PC-9 (cell line): Measurements from ENCODE around the gene NDUFS2. TPM values are rescaled to one million over a fixed set of nuclear protein-coding genes. Genes with fewer than 3 reads are reported as not detected.

Experiments used
- BruUV-seq: library from RNA; stranded (reverse); fragments of 400-500 nt; replicated peaks from 2 replicates; lab custom pipeline; 2021; lab: Mats Ljungman, UMichigan
- CTCF ChIA-PET: fragments of 300-600 bp; sonication (Branson Sonifier 250); formaldehyde crosslinking; loops from one replicate; lab custom pipeline; 2022; ENCODE audit warnings: antibody characterized with exemption; lab: Charles Lee
- POLR2A ChIA-PET: fragments of 300-600 bp; sonication (Branson Sonifier 250); formaldehyde crosslinking; loops from one replicate; lab custom pipeline; 2022; ENCODE audit warnings: antibody characterized with exemption; ENCODE audit not compliant: unreplicated experiment; lab: Charles Lee
- DNase-seq, 2 experiments: peaks; one replicate each; pipeline versions ENCODE4 v3.0.0 to v3.0.0-alpha.2; 2015 to 2022; ENCODE audit warnings: mixed read lengths in 1 of 2
- H2AFZ ChIP-seq: fragments of 200-600 bp; sonication (generic); 2 replicates; pipeline ENCODE4 v1.8.1; 2017; ENCODE audit warnings: antibody characterized with exemption
- H3F3A ChIP-seq: fragments of 200-600 bp; sonication (generic); 2 replicates; pipeline ENCODE4 v1.8.1; 2017; ENCODE audit warnings: antibody characterized with exemption, mild to moderate bottlenecking, low read depth; ENCODE audit not compliant: insufficient read depth
- H3K27ac ChIP-seq: fragments of 200-600 bp; sonication (generic); 2 replicates; pipeline ENCODE4 v1.6.1; 2016; ENCODE audit warnings: mixed run types
- H3K27me3 ChIP-seq: fragments of 200-600 bp; sonication (generic); 2 replicates; pipeline ENCODE4 v1.6.1; 2016; ENCODE audit warnings: low read depth, mixed run types; ENCODE audit not compliant: insufficient read depth
- H3K36me3 ChIP-seq: fragments of 200-600 bp; sonication (generic); 2 replicates; pipeline ENCODE4 v1.6.1; 2016; ENCODE audit warnings: low read depth, mixed run types
- H3K4me1 ChIP-seq: fragments of 200-600 bp; sonication (generic); replicated peaks from 2 replicates; pipeline ENCODE4 v1.6.1; 2016; ENCODE audit warnings: mixed run types; ENCODE audit not compliant: insufficient read depth
- H3K4me2 ChIP-seq: fragments of 200-600 bp; sonication (generic); 2 replicates; pipeline ENCODE4 v1.6.1; 2017; ENCODE audit warnings: mixed run types
- H3K4me3 ChIP-seq: fragments of 200-600 bp; sonication (generic); 2 replicates; pipeline ENCODE4 v1.6.1; 2016; ENCODE audit warnings: mixed run types
- H3K79me2 ChIP-seq: fragments of 200-600 bp; sonication (generic); 2 replicates; pipeline ENCODE4 v1.6.1; 2017; ENCODE audit warnings: low read depth, mixed run types
- H3K9me2 ChIP-seq: fragments of 200-600 bp; sonication (generic); 2 replicates; pipeline ENCODE4 v1.8.1; 2017; ENCODE audit warnings: mild to moderate bottlenecking; ENCODE audit not compliant: insufficient read depth
- H3K9me3 ChIP-seq: fragments of 200-600 bp; sonication (generic); 2 replicates; pipeline ENCODE4 v1.8.1; 2016; ENCODE audit warnings: low read depth; ENCODE audit not compliant: insufficient read depth
- H4K20me1 ChIP-seq: fragments of 200-600 bp; sonication (generic); 2 replicates; pipeline ENCODE4 v1.8.1; 2017; ENCODE audit not compliant: insufficient read depth
- CTCF ChIP-seq: fragments of 200-600 bp; sonication (generic); conservative IDR thresholded peaks from 2 replicates; pipeline ENCODE4 v1.6.1; 2017; ENCODE audit warnings: mixed run types, antibody characterized with exemption, mild to moderate bottlenecking, moderate library complexity
- EZH2 ChIP-seq: fragments of 200-600 bp; sonication (generic); IDR thresholded peaks from 2 replicates; pipeline ENCODE4 v1.8.0; 2017; ENCODE audit warnings: antibody characterized with exemption, low read depth
- intact Hi-C: fragments of 100-400 bp; cut with micrococcal nuclease; formaldehyde crosslinking; loops from one replicate; pipeline ENCODE4 v1.10.0; 2022; ENCODE audit not compliant: unreplicated experiment
- total RNA-seq: library from RNA; stranded (reverse); gene quantifications from 2 replicates; pipeline ENCODE4 v1.2.3, GENCODE V29; 2021

Gene NDUFS2
- total RNA-seq, 1 experiment from 2014 or later = 99.5 TPM

DNA sequence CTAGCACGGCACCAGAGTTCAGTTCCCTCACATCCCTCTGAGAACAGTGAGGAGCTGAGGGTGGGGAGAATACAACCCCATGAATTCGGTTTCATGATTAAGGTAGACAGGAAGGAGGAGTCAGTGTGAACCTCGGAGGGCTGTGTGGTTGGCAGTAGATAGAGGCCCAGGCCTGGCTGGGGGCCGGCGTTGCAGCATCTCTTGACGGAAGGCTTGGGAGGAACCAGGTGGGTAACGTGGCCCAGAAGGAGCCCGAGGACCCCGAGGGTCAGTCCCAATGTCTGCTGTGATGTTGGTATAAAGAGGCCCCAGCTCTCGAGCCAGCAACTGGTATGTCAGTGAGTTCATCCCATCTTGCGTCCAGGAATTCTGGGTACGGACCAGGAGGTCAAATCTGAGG lies 30.5 kb upstream of the NDUFS2 start:
- Histone ChIP-seq H3K79me2 (peaks cover 10% of the 10 kb centered on the region), H3K9me2 (no peaks in the 10 kb centered on the region), H3K4me3 (no peak overlapping the region), H3K4me2 (no peak overlapping the region), H3K9me3 (no peaks in the 10 kb centered on the region), H4K20me1 (no peaks in the 10 kb centered on the region), H3K27ac (no peak overlapping the region), H2AFZ (no peak overlapping the region), H3F3A (peaks cover 7% of the 10 kb centered on the region; the same call in 1 of the 2 replicates), H3K4me1 (peaks cover 12% of the 10 kb centered on the region), H3K36me3 (peaks cover 11% of the 10 kb centered on the region), H3K27me3 (no peaks in the 10 kb centered on the region)
- POLR2A ChIA-PET = no interaction called here
- CTCF ChIA-PET = interaction anchor here (0.5 kb wide), 1 partner anchor 1142 kb away, joined by 4 read pairs; no protein-coding TSS in a partner anchor
- intact Hi-C loops = no loop called here
- no peak for DNase-seq
- BruUV-seq = no TSS peak
- TF ChIP-seq EZH2 = no peak
- TF ChIP-seq CTCF = no peak

DNA sequence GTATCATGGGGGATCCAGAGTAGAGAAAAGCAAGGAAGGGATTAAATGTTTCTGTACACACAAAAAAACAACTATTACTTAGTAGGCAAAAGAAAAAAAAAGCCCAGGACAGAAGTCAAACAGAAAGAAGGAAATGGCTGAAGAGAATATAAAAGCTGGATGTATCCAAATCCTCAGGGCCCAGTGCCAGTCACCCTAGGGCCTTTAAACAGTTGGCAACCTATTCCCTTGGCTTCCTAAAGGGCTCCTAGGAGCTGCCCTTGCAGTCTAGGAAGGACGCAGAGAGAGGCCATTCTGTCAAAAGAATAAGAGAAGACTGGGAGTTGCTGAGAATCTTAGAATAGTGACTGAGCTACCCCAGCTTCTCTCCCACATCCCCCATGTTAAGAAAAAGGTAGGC lies 29.8 kb upstream of the NDUFS2 start:
- TF ChIP-seq CTCF = no peak
- TF ChIP-seq EZH2 = no peak
- H3K27ac ChIP-seq = no peak overlapping the region
- H2AFZ ChIP-seq = no peak overlapping the region
- peaks cover 14% of the 10 kb centered on the region for H3K79me2 ChIP-seq
- peaks cover 2% of the 10 kb centered on the region; the same call in 1 of the 2 replicates for H3F3A ChIP-seq
- BruUV-seq = no TSS peak
- no peaks in the 10 kb centered on the region for H3K9me3 ChIP-seq
- H3K27me3 ChIP-seq = no peaks in the 10 kb centered on the region
- no peak for DNase-seq
- intact Hi-C loops = no loop called here
- ChIA-PET CTCF (no interaction called here), POLR2A (no interaction called here)
- no peak overlapping the region for H3K4me2 ChIP-seq
- H3K4me1 ChIP-seq = peaks cover 8% of the 10 kb centered on the region
- H3K36me3 ChIP-seq = peaks cover 11% of the 10 kb centered on the region
- H3K9me2 ChIP-seq = no peaks in the 10 kb centered on the region
- no peaks in the 10 kb centered on the region for H4K20me1 ChIP-seq
- no peak overlapping the region for H3K4me3 ChIP-seq

- Histone ChIP-seq H3K4me3 (no peak overlapping the region), H3K36me3 (peaks cover 11% of the 10 kb centered on the region), H3K4me1 (peaks cover 10% of the 10 kb centered on the region), H3K27me3 (no peaks in the 10 kb centered on the region), H3K27ac (no peak overlapping the region), H4K20me1 (no peaks in the 10 kb centered on the region), H3K4me2 (no peak overlapping the region), H3K9me2 (no peaks in the 10 kb centered on the region), H3K79me2 (peaks cover 14% of the 10 kb centered on the region), H2AFZ (no peak overlapping the region), H3F3A (peaks cover 5% of the 10 kb centered on the region; the same call in 1 of the 2 replicates), H3K9me3 (no peaks in the 10 kb centered on the region)
- TF ChIP-seq EZH2 (no peak), CTCF (no peak)
- CTCF ChIA-PET = no interaction called here
- no TSS peak for BruUV-seq
- intact Hi-C loops = no loop called here
- POLR2A ChIA-PET = no interaction called here
- no peak for DNase-seq
Observed at GRCh38 chr1:161172776-161173376, 29.3 kb upstream of the NDUFS2 start.
